Mesothelial cell of epicardium (in vitro differentiated cells): ENCODE results near the gene PRXL2A. TPM values are rescaled to one million over a fixed set of nuclear protein-coding genes. Genes with fewer than 3 reads are reported as not detected.

Experiments used
- DNase-seq, 2 experiments: peaks; one replicate each; pipeline ENCODE4 v3.0.0; 2021; ENCODE audit warnings: low spot score in 2 of 2; ENCODE audit not compliant: unreplicated experiment in 2 of 2
- H3K27ac Mint-ChIP-seq: 2 replicates; pipeline ENCODE4 v1.8.0; 2021; ENCODE audit warnings: mixed read lengths
- H3K27me3 Mint-ChIP-seq: 2 replicates; pipeline ENCODE4 v1.8.0; 2021; ENCODE audit warnings: low read depth, mixed read lengths
- H3K36me3 Mint-ChIP-seq: 2 replicates; pipeline ENCODE4 v1.8.0; 2021; ENCODE audit warnings: mixed read lengths
- H3K4me1 Mint-ChIP-seq: 2 replicates; pipeline ENCODE4 v1.8.0; 2021; ENCODE audit warnings: mixed read lengths
- H3K4me3 Mint-ChIP-seq: 2 replicates; pipeline ENCODE4 v1.8.0; 2021; ENCODE audit warnings: mild to moderate bottlenecking, moderate library complexity, mixed read lengths
- H3K9me3 Mint-ChIP-seq: 2 replicates; pipeline ENCODE4 v1.8.0; 2021; ENCODE audit warnings: mixed read lengths
- total RNA-seq: library from RNA; stranded (reverse); gene quantifications from 3 replicates; pipeline ENCODE4 v1.2.1, GENCODE V29; 2021
- TF ChIP-seq, protein P1 (sequence below): fragments of 200-600 bp; sonication (generic); IDR thresholded peaks from one replicate; pipeline ENCODE4 v1.5.0; 2021; ENCODE audit warnings: antibody characterized with exemption; ENCODE audit not compliant: unreplicated experiment

Gene PRXL2A
- total RNA-seq, 1 donor from 2014 or later, result 93.9 TPM

DNA sequence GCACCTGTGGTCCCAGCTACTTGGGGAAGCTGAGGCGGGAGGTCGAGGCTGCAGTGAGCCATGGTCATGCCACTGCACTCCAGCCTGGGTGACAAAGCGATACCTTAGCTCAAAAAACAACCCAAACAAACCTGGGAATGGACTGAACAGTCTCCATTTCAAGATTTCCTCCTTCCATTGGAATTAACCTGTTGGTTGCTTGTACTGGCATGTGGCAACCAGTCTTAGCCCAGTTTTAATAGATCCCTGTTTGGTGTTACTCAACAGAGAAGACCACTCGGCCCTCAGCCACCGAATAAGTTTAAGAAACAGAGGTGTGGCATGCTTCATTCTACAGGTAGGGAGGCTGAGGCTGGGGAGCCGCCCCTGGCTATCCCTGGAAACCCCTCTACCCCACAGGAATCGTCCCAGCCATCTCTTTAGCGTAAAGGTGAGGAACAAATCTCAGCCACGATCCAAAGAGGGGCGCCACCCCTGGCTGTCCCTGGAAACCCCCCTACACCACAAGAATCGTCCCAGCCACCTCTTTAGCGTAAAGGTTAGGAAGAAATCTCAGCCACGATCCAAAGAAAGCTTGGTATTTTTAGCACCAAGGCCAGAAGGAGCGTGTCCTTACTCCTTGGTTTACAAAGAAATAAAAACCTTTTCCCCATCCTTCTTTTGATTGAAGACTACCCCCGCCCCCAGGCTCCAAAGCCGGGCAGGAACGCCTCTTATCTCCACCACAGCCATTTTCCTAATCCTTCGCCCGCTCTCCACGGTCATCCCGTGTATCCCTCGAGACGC is 44.9 kb downstream of the PRXL2A start:
- no peaks in the 10 kb centered on the region for H3K27me3 Mint-ChIP-seq
- DNase-seq, result no peak
- H3K27ac Mint-ChIP-seq, result peak overlapping the region; percentile 94
- TF ChIP-seq, protein P1, sequence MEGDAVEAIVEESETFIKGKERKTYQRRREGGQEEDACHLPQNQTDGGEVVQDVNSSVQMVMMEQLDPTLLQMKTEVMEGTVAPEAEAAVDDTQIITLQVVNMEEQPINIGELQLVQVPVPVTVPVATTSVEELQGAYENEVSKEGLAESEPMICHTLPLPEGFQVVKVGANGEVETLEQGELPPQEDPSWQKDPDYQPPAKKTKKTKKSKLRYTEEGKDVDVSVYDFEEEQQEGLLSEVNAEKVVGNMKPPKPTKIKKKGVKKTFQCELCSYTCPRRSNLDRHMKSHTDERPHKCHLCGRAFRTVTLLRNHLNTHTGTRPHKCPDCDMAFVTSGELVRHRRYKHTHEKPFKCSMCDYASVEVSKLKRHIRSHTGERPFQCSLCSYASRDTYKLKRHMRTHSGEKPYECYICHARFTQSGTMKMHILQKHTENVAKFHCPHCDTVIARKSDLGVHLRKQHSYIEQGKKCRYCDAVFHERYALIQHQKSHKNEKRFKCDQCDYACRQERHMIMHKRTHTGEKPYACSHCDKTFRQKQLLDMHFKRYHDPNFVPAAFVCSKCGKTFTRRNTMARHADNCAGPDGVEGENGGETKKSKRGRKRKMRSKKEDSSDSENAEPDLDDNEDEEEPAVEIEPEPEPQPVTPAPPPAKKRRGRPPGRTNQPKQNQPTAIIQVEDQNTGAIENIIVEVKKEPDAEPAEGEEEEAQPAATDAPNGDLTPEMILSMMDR, result no peak
- H3K4me1 Mint-ChIP-seq, result peaks cover 42% of the 10 kb centered on the region
- H3K4me3 Mint-ChIP-seq, result peak overlapping the region; percentile 74
- H3K36me3 Mint-ChIP-seq, result no peaks in the 10 kb centered on the region
- no peaks in the 10 kb centered on the region for H3K9me3 Mint-ChIP-seq

DNA sequence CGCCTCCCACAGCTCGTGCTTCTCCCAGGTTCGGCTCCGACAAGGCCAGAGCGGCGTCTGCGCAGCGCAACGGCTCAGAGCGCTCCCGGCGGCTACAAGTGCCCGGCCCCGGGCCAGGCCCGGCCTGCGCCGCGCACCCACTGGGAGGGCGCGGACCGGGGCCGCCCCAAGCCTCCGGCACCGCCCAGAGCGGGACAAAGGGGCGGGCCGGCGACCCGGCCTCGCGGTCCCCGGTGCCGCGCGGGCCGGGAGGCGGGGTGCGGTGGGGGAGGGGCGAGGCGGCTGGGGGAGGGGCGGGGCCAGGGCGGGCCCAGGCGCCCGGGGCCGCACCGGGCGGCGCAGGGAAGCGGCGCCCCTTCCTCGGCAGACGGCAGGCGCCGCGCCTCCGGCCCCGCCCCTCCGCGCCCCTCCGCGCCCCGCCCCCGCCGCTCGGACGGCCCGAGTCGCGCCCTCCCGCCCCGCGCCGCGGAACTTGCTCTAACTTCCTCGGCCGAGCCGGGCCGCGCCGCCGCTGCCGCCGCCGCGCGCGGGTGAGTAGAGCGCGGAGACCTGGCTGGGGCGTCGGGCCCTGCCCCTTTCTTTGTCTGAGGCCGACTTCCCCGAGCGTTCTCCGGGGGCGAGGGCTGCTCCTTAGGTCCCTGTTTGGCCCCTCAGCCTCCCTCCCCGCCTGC is 45.6 kb downstream of the PRXL2A start, which contains the start of gene TSPAN14:
Gene TSPAN14 (plus strand): TSS at position 469 of the 671 bp plus-strand sequence. CDS start 34,924 bp downstream, outside the sequence.
- Mint-ChIP-seq H3K4me1 (peaks cover 45% of the 10 kb centered on the region), H3K27ac (peak within 1 kb of the TSS; percentile 94), H3K9me3 (no peaks in the 10 kb centered on the region)

DNA sequence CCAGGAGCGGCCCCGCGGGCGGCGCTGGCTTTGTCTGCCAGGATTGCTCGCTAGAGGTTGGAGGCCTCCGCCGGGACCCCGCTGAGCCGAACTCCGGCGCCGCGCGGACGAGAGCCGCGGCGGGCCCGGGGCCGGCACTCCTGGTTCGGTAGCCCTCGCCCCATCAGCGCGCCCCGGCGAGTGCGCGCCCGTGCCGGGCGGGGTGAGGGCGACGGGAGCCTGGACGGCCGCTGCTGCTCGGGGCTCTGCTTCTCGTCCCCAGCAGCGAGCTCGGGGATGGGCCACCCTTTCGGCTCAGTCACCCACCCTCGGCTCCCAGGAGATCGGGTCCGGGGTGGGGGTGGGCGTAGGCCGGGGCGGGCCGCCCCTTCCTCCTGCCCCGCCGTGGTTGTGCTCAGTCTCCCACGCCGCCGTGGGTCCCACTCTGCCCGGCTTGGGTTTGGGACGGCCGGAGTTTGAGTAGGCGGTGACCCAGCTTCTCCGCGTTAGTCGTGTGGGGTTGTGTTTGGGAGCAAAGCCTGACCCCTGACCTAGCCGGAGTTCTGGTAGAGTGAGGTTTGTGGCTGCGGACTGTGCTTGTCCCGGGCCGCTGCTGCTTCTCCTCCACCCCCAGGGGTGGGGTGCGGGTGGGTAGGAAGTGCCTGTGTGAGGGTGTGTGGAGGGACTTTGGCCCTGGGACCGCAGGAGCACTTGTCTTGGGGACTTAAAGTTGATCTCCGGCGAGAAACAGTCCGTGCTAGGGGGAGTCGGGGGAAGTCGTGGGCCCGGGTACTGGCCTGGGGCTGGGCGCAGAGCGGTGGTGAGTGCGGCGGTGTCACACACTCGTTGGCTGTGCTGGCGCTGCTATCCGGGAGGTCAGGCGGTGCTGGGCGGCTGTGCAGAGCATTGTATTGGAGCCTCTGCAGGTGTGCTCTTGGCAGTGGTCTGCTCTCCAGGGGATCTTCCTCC is 46.4 kb downstream of the PRXL2A start:
- peak in 1 of 2 experiments; percentile 56 for DNase-seq
- Mint-ChIP-seq H3K27ac (peak overlapping the region; percentile 93), H3K4me3 (peak overlapping the region; percentile 88), H3K9me3 (no peaks in the 10 kb centered on the region), H3K36me3 (no peaks in the 10 kb centered on the region), H3K27me3 (no peaks in the 10 kb centered on the region), H3K4me1 (peaks cover 47% of the 10 kb centered on the region)
- TF ChIP-seq, protein P1, result no peak

More for the DNA sequence above, 45.6 kb downstream of the PRXL2A start, which contains the start of gene TSPAN14:
- Mint-ChIP-seq H3K4me3 (peak within 1 kb of the TSS; percentile 88), H3K36me3 (no peaks in the 10 kb centered on the region), H3K27me3 (no peaks in the 10 kb centered on the region)
- DNase-seq, result peak; percentile 67 to 81
- TF ChIP-seq, protein P1, result no peak

DNA sequence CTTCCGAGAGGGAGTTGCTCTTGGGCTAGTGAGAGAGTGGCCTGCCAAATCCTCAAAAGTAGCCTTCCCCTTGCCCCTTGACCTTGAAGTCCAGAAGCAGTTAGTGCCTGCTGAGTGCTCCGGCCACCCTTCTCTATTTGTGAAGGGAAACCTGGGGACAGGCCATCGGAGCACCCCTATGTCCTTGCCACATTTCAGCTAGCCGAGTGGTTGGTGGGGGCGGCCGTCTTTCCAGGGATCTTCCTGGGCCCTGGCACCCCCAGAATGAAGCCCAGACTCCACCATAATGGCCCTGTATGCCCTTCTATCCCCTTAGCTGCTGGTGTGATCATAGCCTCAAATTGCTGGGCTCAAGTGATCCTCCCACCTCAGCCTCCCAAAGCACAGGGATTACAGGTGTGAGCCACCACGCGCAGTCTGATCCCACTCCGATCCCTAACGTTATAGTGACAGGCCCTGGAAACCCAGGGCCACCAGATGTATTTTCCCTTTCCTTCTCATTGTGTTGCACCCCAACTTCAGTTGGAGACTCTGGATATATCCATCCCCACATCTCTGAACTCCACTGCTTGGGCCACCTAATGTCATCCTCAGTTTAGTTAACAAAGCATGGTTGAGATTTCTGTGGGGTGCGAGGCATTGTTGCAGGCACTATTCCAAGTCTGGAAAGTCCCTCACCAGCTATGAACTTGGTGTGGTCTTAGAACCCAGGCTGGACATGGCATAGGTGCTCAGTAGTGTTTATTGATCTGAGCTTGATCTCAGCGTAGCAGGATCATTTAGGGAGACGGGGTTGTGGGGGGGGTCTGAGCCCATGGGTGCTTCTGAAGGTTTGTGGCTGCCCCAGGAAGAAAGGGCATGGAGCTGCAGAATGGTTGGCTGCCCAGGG is 47.4 kb downstream of the PRXL2A start:
- TF ChIP-seq, protein P1, result no peak
- Mint-ChIP-seq H3K27ac (peak overlapping the region; percentile 93), H3K4me3 (peak overlapping the region; percentile 88), H3K27me3 (no peaks in the 10 kb centered on the region), H3K9me3 (no peaks in the 10 kb centered on the region), H3K36me3 (no peaks in the 10 kb centered on the region), H3K4me1 (peaks cover 57% of the 10 kb centered on the region)
- DNase-seq, result no peak
